GM21526 (cell line): ENCODE data around the gene TMEM181.
"Not testable (repeated sequence)": the region's sequence is repeated elsewhere in the genome, so short reads cannot be mapped to it uniquely, and the experiment has no call there.

Experiments
- ATAC-seq: cut with Tn5 transposase; IDR thresholded peaks from one replicate; pipeline ENCODE4 v1.9.1; 2021; ENCODE audit warnings: moderate library complexity; ENCODE audit not compliant: unreplicated experiment, low FRiP score

TMEM181 gene

DNA sequence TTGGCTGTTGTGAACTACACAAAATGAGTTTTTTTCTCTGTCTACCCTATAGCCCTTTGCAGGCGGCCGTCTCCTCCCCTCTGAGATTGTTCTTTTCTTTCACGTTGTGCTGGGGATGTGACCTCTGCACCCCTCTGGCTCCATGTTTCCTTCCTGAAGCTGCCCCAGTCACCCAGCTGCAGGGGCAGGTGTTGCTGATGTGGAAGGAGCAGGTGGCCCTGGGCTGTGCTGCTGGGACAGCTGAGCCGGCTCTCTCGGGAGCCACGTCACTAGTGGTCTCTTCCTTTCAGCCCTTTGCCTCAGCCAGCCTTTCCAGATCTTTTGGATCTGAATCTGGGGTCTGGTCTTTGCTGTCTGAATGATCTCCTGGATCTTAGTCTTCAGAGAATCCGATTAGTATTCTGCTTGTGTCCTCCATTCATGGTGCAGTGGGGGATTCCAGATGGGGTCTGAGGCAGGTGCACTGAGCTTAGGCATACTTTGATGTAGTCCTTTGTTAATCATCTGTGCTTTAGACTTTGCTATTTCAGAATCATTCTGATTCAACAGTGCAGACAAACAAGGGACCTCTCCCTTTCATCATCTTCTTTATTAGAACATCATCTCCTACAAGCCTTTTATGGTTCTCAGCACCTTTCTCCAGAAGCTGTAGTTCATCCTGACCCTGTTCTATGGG is 31.4 kb downstream of the TMEM181 start:
- no peak for ATAC-seq

GRCh38 chr6:158591810-158592209 is 31.9 kb downstream of the TMEM181 start:
- no peak for ATAC-seq

- no peak for ATAC-seq
Observed at GRCh38 chr6:158593670-158594069, 33.8 kb downstream of the TMEM181 start.

- ATAC-seq = no peak
Observed at GRCh38 chr6:158595223-158595622, 35.3 kb downstream of the TMEM181 start.

GRCh38 chr6:158596861-158597260 is 37.0 kb downstream of the TMEM181 start:
- no peak for ATAC-seq

DNA sequence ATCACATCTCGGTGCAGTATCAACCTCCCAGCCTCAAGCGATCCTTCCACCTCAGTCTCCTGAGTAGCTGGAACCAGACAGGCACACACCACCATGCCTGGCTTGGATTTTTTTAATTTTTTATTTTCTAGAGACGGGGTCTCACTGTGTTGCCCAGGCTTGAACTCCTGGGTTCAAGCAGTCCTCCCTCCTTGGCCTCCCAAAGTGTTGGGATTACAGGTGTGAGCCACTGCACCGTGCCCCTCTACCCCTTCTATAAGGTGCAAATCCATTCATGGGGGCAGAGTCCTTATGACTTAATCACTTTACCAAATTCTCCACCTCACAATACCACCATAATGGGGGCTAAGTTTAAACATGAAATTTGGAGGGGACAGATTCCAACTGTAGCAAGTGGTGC is 37.7 kb downstream of the TMEM181 start:
- no peak for ATAC-seq

DNA sequence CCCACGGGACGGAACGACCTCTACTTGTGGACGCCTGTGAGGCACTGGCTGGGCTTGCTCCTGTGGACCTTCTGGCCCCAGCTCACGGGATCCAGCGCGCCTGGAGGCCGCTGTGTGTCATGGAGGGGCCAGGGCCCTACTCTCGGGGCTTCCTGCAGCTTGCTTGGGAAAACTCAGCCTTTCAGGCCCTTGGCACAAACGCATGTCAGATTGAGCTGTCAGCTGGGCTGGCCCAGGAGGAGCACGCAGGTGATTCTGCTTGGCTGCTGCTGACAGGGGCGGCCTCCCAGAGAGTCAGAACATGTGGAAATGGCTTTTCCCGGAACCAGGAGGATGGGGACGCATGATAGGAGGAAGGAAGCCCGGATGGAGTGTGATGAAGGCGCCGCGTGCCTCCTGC is 39.7 kb downstream of the TMEM181 start:
- no peak for ATAC-seq

DNA sequence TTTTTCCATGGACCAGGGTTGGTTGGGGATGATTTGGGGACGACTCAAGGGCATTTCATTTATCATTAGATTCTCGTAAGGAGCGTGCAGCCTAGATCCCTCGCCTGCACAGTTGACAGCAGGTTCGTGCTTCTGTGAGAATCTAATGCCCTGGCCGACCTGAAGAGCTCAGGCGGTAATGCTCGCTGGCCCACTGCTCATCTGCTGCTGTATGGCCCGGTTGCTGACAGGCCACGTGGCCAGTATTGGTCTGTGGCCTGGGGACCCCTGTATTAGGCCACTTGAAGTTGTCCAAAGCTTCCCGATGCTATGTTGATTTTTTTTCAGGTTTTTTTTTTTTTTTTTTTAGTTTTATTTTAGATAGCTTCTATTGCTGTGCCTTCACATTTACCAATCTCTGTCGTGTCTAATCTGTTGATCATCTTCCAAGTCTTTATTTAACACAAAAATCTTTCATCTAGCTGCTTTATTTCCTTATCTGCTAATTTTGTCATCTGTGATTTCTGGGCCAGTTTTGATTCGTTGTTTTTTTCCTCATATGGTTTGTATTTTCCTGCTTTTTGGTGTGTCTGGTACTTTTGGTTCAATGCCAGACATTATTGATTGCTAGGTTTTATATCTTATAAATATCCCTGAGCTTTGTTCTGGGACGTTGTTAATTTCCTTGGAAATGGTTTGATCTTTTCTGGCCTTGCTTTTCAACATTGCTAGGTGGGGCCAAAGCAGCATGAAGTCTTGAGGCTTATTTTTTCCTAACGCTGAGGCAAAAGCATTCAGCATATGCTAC is 43.6 kb downstream of the TMEM181 start:
- ATAC-seq = no peak

DNA sequence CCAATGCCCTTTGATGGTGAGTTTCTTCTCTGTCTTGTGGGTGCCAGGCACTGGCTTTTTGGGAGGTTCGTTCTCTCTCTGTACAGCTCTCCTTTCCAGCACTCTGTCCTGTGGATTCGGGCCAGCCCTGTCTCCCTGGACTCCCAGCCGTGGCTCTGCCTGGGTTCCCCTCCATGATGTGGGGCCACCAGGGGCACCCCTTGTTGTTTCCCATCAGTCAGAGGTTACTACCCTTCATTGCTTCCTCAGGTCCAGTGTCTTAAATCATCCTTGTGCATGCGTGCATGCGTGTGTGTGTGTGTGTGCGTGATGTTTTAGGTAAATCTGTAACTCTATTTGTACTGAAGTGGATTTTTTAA is 44.1 kb downstream of the TMEM181 start:
- no peak for ATAC-seq

GRCh38 chr6:158605266-158605878 is 45.5 kb downstream of the TMEM181 start:
- ATAC-seq = no peak

GRCh38 chr6:158606011-158606410 is 46.1 kb downstream of the TMEM181 start:
- not testable (repeated sequence) for ATAC-seq

- no peak for ATAC-seq
Observed at GRCh38 chr6:158606935-158607334, 47.0 kb downstream of the TMEM181 start.

- no peak for ATAC-seq
Observed at GRCh38 chr6:158607411-158608170, 47.7 kb downstream of the TMEM181 start.

GRCh38 chr6:158608221-158608620 is 48.3 kb downstream of the TMEM181 start:
- no peak for ATAC-seq

- no peak for ATAC-seq
Observed at GRCh38 chr6:158609455-158610155, 49.7 kb downstream of the TMEM181 start.

- ATAC-seq = no peak
Observed at GRCh38 chr6:158610319-158610968, 50.6 kb downstream of the TMEM181 start.

GRCh38 chr6:158611039-158611438 is 51.1 kb downstream of the TMEM181 start:
- ATAC-seq = no peak

DNA sequence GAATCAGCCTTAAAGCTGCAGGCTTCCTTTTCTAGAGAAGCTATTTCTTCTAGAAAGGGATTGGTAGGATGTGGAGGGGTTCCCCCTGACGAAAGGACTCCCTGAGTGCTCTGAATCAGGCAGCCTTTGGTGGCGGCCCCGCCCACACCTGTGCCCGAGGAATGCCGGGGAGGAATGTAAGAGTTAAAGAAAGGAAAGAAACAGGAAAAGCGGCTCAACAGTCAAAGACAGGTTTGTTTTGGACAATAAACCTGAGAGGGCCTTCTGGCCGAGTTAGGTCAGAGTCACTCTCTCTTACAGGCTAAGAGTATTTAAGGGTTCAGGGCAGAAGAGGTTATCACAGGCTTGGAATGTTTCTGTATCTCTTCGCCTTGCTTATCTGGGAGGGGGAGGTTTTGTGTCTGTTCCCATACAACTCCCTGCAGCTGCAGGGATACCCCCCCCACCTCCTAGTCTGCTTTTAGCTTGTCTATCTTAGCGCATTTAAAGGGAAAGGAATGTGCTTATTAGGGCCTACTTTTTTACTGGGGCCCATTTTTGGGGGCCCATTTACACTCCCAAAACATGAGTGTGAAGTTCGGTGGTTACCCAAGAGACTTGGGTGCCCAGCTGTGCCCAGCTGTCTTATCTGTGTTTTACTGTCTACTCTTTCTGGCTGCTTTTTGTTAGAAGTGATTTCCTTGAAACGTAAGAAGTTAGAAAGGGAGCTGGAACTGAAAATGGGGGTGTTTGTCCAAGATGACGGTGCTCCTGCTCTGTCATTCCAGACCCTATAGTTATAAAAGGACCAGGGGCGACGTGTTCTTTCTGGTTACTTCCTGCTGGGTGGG is 51.9 kb downstream of the TMEM181 start:
- ATAC-seq = no peak

- not testable (repeated sequence) for ATAC-seq
Observed at GRCh38 chr6:158614606-158615005, 54.7 kb downstream of the TMEM181 start.
